Germinal center (tissue), 1 donor: ENCODE measurements around the gene CHST11.

Experiments
- DNase-seq: peaks from one replicate; pipeline ENCODE4 v3.0.0; 2012; ENCODE audit warnings: mixed read lengths, low spot score

CHST11 gene

DNA sequence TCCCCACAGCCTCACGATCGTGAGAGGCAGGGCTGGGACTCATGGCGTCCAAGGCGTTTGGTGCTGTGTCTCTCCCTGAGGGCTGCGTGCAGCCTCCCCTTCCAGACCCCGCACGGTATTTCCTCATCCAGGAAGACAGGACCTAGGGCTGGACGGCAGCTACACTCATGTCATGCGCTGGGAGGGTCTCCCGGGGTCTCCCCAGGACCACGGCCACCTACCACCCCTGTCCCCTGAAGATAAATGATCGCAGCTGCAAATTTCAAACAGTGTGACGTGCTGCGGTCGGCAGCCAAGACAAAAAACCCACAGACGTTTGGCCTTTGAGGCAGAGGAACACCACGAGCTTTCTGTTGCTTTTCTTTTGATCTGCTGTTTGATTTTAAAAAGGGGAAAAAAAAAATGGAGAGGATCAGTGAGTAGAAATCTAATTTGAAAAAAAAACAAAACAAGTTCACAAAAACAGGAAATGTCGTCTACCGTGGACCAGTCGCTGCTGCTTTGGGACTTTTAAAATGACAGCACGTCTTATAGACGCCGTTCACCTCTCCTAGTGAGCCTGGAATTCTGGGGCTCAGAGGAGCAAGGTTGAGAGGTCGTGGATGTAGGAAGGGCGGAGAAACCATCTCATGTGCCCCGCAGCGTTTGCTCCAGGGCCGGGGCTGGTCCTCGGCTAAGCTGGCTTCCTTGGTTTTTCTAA lies 263.7 kb downstream of the CHST11 start:
- DNase-seq = peak; percentile 17

GRCh38 chr12:104721039-104721405 lies 264.3 kb downstream of the CHST11 start:
- no peak for DNase-seq

GRCh38 chr12:104721936-104722335 lies 265.2 kb downstream of the CHST11 start:
- DNase-seq = no peak

GRCh38 chr12:104722601-104723534 lies 266.1 kb downstream of the CHST11 start:
- DNase-seq = no peak

DNA sequence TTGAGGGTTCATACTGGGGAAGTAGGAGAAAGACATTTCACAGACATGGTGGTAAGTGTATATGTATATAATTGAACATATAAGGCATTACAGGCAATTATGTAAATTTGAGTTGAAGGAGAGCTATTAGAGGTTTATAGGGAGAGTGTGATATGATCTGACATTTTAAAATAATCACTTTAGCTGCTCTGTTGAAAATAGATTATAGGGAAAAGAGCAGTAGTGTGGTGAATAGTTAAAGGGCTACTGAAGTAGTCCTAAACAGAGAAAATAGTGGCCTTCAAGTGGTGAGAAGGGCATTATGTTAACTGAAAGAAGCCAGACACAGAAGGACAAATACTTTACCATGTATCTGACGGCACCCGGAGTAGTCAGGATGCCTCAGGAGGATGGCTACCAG lies 267.1 kb downstream of the CHST11 start:
- DNase-seq = no peak

GRCh38 chr12:104724992-104725585 lies 268.3 kb downstream of the CHST11 start:
- no peak for DNase-seq

DNA sequence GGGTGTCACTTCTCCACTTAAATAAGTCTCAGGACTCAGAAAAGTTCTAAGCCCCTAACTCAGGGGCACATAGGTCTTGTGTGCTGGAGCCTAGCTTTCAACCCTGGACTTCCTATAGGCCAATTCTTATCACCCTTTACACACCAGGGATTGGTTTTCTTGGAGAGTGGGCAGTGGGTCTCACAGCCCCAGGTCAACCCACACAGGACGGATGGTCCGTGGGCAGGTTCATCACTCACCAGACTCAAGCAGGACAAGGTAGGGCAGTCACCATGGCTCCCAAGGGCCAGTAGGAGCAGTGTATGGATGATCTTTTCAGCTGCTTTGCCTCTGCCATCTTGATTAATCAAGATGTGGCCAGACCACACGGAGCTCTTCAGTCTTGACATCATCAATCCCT lies 268.9 kb downstream of the CHST11 start:
- DNase-seq = no peak

GRCh38 chr12:104727726-104728465 lies 271.1 kb downstream of the CHST11 start:
- no peak for DNase-seq

- no peak for DNase-seq
These were observed 272.3 kb downstream of the CHST11 start for GRCh38 chr12:104729091-104729490.

DNA sequence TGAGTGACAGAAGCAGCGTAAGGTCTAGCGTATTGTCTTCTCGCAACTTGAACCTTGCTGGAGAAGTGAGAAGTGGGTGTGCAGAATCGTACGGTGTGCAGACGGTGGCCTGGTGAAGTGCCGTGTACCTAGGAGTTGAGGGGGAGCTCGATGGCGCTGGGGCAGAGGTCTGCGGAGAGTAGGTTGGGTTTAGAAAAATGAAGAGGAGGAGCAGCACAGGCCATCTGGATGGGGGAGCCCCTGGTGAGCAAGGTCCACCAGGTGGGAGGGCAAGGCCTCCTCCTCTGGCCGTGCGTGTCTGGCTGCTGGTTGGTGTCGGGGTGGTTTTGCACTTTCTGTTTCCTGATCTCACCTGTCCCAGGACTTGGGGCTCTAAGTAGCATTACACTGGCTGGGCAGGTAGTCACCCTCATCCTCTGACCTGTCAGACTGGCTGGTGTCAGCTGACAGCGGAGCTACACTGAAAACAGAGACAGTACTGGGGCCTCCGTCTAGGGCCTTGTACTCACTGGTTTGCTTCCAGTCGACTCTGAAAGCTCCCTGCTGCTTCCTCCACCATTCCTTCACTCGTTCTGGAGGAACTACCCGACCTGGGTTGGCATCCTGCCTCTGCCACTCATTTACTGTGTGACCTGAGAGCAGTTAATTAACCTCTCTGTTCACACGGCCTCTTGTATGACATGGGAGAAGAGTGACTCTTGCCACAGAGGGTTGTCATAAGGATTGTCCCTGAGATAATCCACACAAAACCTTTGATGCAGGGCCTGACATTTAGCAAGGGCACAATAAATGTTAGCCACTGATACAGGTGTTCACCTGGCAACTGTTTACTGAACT lies 273.1 kb downstream of the CHST11 start:
- no peak for DNase-seq

- DNase-seq = no peak
These were observed 274.0 kb downstream of the CHST11 start for GRCh38 chr12:104730763-104731162.

DNA sequence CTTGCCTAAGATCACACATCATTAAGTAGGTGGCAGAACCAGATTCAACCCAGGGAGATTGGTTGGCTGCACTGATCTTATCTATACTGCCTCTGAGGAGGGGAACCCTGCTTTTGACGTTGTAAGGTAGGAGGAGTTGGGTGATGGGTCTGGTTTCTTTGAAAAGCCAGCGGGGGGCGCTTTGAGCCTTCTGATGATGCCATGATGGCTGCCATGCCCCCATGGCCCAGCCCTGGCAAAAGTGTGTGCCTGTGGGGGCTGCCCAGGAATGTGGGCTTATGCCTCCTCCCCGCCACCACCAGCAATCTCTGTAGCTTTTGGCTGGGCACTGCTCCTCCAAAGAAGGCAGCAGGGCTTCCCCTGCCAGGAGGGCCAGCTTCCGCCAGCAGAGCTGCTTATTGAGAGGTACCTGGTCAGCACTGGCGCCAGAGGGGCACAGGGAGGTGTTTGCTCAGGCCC lies 277.0 kb downstream of the CHST11 start:
- DNase-seq = peak; percentile 45

DNA sequence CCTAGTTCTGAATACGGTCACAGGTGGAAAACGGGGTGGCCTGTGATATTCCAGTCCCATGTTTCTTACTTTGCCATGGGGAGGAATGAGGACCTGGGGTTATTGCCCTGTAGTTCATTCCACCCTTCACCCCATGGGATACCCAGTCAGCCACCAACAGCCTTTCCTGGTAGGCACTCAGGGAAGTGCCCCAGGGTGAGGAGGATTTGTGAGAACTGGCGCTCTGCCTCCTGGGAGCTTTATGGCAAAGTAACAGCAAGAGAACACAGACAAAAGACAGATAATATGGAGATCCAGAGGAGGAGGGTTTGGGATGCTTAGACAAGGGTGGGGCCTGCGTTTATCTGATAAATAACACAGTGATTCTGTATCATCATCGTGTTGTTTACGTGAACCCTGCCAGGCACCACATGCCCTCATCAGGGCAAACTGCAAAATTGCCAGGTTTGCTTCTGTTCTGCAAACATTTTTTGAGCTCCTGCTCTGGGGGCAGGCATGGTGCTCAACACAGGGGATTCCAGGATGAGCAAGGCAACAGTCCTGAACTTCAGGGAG lies 277.9 kb downstream of the CHST11 start:
- DNase-seq = no peak

DNA sequence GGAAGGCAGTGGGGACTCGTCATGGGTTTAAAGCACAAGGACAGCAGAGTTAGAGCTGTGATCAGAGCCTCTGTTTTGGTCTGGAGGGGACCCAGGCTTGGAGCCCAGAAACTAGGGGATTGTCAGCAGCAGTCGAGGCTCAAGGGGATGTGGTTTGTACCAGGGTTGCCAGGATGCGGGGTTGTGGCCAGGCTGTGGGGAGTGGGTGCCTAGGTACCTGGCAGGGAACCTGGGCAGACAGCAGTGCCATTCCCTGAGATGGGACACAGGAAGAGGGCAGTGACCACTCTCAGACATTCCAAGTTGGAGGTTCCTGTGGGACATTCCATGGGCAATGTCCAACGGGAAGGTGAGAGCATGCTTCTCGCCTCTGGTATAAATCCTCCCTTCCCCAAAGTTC lies 279.1 kb downstream of the CHST11 start:
- DNase-seq = no peak

DNA sequence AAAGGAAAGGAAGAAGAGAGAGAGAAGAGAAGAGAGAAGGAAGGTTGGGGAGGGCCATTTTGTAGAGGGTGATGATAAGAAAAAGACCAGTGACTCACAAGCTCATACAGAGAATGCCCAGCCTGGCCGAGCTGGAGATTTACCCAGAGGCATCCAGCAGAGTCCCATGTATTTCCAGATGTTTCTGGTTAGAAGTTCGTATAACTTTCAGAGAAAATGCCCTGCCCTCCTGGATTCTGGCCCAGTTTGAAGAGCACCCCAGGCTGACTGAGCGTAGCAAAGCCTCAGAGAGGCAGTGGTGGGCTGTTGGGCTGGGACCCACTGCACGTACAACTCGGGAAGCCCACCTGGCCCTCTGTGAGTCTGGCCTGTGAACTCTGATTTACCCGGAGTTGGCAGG lies 279.6 kb downstream of the CHST11 start:
- DNase-seq = no peak

GRCh38 chr12:104737113-104737512 lies 280.4 kb downstream of the CHST11 start:
- DNase-seq = no peak

DNA sequence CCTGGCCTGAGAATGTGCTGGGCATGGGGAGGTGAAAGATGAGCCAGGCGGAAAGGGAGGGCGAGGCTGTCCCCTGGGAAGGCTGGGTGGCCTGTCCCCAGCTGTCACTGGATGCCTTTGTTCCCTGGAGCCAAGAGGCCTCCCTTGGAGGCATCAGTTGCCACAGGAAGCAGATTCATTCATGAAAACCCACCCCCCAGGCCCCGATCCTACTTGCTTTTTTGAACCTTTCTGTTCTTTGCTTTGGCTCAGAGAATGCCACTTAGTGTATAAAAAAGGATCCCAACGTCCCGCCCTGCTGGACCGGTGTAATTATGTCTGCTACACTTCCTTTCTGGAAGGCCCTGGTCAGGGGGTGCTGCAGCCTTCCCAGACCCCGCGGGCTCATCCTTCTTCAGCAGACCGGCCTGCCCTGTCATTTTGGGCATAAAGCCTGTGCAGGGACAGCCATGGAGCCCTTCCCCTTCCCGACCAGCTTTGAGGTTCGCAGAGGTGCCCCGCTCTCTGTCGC lies 281.1 kb downstream of the CHST11 start:
- DNase-seq = no peak

- no peak for DNase-seq
These were observed 281.6 kb downstream of the CHST11 start for GRCh38 chr12:104738331-104738730.

DNA sequence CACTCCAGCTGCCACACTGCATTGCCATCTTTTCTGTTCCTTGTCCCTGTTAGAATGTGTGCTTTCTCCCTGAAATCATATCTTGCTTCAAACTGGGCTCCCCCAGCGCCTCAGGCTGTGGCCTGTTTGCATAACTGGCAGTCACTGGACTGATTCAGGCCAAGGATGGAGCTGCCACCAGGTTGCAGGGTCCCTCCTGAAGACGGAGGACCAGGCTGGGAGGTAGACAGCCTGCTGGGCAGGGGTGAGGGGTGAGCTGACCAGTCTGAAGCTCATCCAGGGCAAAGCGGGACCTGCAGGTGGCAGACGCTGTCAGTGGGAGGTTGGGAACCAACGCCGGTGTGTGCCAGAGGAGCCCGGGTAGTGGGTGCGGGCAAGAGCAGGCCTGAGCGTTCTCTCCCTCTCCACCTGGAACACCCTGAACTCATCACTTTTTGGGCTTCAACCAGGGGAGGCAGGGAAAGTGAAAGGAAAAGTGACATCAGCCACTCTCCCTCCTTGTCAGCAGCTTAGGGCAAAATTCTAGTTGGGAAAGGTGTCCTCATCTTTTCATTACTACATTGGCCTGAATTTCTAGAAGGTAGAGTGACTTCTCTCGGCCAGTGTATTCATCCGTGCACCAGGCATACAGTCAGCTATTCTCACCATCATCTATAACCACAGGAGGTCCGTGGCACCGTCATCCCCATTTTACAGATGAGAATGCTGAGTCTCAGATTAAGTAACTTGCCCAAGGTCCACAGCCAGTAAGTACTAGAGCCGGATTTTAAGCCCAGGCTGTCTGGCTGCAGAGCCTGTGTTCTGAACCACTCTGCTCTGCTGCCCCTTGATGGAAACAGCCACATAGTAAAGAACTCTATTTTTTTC lies 282.3 kb downstream of the CHST11 start:
- no peak for DNase-seq

DNA sequence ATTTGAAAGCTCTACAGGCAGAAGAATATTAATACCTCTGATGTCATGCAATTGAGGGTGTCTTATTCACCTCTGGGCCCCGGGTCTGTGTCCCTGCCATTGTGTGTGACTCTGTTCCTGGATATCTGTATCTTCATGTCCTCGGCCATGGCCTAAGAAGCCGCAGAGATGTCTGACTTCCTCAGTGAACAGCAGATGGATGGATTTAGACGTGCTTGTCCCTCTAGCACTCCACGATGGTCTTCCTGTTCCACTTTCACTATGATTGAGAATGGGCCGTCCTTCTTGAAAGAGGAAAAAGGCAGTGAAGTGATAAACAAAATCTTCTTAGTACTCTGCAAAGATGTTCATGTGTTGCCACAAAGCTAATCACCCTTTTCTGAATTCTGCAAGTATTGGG lies 283.9 kb downstream of the CHST11 start:
- DNase-seq = peak; percentile 65
